BJ (cell line): ENCODE data around the gene CMSS1. TPM values are rescaled to one million over a fixed set of nuclear protein-coding genes. Genes with fewer than 3 reads are reported as not detected.

ENCODE experiments used
- CTCF ChIA-PET: fragments of 350-600 bp; formaldehyde crosslinking; extraction: SDS; loops from one replicate; lab custom pipeline; 2021; ENCODE audit warnings: antibody characterized with exemption, inconsistent platforms; lab: Yijun Ruan, JAX
- POLR2A ChIA-PET: fragments of 300-600 bp; sonication (Branson Sonifier 250); formaldehyde crosslinking; extraction: SDS; loops from one replicate; lab custom pipeline; 2021; ENCODE audit warnings: antibody characterized with exemption; lab: Charles Lee
- DNase-seq: peaks from one replicate; pipeline ENCODE4 v3.0.0-alpha.2; 2011; ENCODE audit warnings: low read depth
- H3K27me3 ChIP-seq: 2 replicates; pipeline ENCODE4 v1.6.0; 2011; ENCODE audit warnings: low read length; ENCODE audit not compliant: control insufficient read depth, insufficient read depth
- H3K36me3 ChIP-seq: 2 replicates; pipeline ENCODE4 v1.5.1; 2011; ENCODE audit warnings: low read length; ENCODE audit not compliant: control insufficient read depth, insufficient read depth
- H3K4me3 ChIP-seq: 2 replicates; pipeline ENCODE4 v1.5.1; 2011; ENCODE audit warnings: low read depth, mild to moderate bottlenecking, control low read depth, low read length
- CTCF ChIP-seq: IDR thresholded peaks from 2 replicates; pipeline ENCODE4 v1.5.1; 2011; ENCODE audit warnings: low read depth, mild to moderate bottlenecking, control low read depth, inconsistent platforms, low read length, moderate library complexity; ENCODE audit not compliant: insufficient read depth
- polyA plus RNA-seq: library from polyadenylated mRNA; depleted of rRNA; stranded (reverse); fragments of >200 nt; gene quantifications from 2 replicates; pipeline ENCODE4 v1.2.3, GENCODE V29; 2011

CMSS1 gene
- polyA plus RNA-seq, 1 experiment, result 6.7 TPM

- no peak for TF ChIP-seq CTCF
- DNase-seq, result no peak
- H3K36me3 ChIP-seq, result no peaks in the 10 kb centered on the region
- H3K4me3 ChIP-seq, result no peak overlapping the region
- H3K27me3 ChIP-seq, result no peaks in the 10 kb centered on the region
- CTCF ChIA-PET, result interaction anchor here (0.7 to 1.1 kb wide), 3 partner anchors 19 to 37 kb away, joined by 3 read pairs; no protein-coding TSS in a partner anchor
- POLR2A ChIA-PET, result no interaction called here
Observed at GRCh38 chr3:100106094-100106493, 288.4 kb downstream of the CMSS1 start.

DNA sequence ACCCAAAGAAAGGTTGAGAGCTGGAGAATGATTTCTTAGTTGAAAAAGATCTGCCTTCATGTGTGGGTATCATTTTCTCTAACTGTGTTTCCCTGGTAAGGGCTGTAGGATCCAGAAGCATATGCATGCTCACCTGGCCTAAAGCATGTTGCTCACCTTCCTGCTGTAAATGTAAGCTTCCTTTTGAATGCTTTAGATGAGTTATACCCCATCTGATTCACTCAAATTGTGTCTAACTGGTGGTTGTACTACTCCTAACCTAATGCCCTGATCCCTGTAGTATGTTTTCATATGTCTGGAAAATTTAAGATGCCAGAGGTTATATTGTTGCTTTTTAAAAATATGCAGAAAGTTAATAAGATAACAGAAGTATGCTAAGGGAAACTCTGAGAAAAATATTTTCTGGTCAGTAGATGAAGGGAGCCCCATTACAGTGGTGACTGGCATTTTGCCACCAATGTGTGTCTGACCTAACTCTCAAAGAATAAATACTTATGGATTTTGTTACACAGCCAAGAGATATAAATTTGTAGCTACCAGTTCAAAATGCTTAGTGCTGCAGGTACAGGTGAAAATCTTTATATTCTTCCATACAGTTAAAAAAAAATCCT, 289.0 kb downstream of the CMSS1 start:
- H3K27me3 ChIP-seq, result no peaks in the 10 kb centered on the region
- H3K36me3 ChIP-seq, result no peaks in the 10 kb centered on the region
- CTCF ChIA-PET, result interaction anchor here (1.0 to 1.1 kb wide), 2 partner anchors 18 to 38 kb away, joined by 3 read pairs; no protein-coding TSS in a partner anchor
- POLR2A ChIA-PET, result no interaction called here
- TF ChIP-seq CTCF, result no peak
- DNase-seq, result no peak
- no peak overlapping the region for H3K4me3 ChIP-seq

- Histone ChIP-seq H3K36me3 (no peaks in the 10 kb centered on the region), H3K27me3 (no peaks in the 10 kb centered on the region), H3K4me3 (no peak overlapping the region)
- no peak for TF ChIP-seq CTCF
- POLR2A ChIA-PET, result no interaction called here
- CTCF ChIA-PET, result no interaction called here
- no peak for DNase-seq
Observed at GRCh38 chr3:100107221-100107814, 289.7 kb downstream of the CMSS1 start.

GRCh38 chr3:100108464-100109079, 290.9 kb downstream of the CMSS1 start:
- ChIA-PET CTCF (interaction anchor here (0.9 kb wide), 1 partner anchor 22 kb away, joined by 3 read pairs; no protein-coding TSS in a partner anchor), POLR2A (no interaction called here)
- H3K27me3 ChIP-seq, result no peaks in the 10 kb centered on the region

More at GRCh38 chr3:100108464-100109079, 290.9 kb downstream of the CMSS1 start:
- Histone ChIP-seq H3K4me3 (no peak overlapping the region), H3K36me3 (no peaks in the 10 kb centered on the region)
- DNase-seq, result no peak
- no peak for TF ChIP-seq CTCF
